GM18873 (cell line): ENCODE results near the gene TNS1.

Experiments
- ATAC-seq: cut with Tn5 transposase; IDR thresholded peaks from one replicate; pipeline ENCODE4 v1.9.1; 2021; ENCODE audit warnings: mild to moderate bottlenecking, moderate library complexity, moderate number of reproducible peaks; ENCODE audit not compliant: unreplicated experiment, low FRiP score

TNS1 gene

GRCh38 chr2:218017211-218018053 is 14.6 kb upstream of the TNS1 start:
- no peak for ATAC-seq

DNA sequence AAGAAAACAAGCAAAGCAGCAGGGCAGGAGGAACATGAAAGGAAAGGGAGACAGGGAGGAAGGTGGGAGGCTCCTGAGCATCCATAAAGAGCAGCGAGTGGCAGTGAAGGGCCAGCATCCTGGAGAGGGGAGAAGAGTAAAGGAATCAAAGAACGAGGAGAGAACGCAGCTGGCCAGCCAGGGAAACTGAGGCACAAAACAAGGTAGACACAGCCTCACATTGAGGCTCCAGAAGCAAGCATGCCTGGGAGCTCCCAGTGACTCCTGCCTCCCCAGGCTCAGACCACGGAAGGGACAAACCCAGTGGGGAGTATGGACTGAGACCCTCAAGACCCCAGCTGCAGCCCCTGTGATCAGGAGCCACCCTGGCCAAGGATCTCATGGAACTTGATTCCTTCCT is 14.0 kb upstream of the TNS1 start:
- no peak for ATAC-seq

- no peak for ATAC-seq
Measured at GRCh38 chr2:218015586-218016521, 13.1 kb upstream of the TNS1 start.

DNA sequence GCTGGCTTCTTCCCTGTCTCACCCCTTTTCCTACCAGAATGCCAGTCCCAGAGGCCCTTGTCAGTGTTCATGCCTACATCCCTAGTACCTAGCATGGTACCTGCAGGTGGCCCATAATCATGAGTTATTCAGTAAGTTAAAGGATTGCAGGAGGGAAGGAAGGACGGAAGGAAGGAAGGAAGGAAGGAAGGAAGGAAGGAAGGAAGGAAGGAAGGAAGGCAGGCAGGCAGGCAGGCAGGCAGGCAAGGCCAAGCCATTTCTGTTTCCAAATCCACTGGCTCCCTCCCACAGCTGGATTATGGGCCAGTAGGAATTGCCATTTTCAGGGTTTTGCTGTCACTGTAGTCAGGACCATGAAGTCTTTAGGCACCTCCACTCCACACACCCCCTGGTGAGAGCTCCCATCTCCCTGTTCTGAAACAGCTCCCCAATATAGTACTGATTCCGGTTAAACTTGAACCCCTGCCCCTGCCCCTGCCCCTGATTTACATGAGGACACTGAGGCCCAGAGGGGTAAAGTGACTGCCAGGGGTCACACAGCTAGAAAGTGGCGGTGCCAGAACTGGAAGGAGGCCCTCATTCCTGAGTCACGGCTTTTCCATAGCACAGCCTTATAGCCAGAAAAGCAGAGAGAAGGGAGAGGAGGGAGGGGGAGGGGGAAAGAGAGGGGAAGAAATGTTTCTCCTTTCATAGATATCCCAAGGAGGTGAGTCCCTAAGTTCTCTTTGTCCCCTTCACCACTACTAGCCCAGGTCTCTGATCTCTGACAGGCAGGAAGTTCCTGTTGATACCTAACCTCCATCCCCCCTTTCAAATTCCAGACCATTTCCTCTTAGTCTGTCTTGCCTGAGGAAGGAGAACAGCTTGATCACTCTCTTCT is 12.2 kb upstream of the TNS1 start:
- ATAC-seq: no peak

- no peak for ATAC-seq
Measured at GRCh38 chr2:218013289-218013688, 10.5 kb upstream of the TNS1 start.

DNA sequence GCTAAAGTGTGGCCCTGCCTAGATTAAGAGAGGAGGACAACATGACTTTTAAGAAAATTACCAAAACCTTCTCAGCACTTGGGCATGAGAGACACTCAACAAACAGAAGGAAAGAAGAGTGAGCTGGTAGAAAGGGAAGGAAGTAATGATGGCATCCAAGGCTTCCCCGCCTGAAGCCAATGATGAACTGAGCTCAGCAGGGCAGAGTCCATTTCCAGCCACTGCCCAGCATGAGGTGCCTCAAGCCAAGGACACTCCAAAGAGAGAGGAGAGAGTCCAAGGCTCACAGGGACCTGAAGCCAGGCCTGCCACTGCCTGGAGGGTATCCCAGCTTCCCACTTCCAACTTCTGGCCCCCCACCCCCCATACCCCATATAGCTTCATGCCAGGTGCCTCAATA is 9.5 kb upstream of the TNS1 start:
- ATAC-seq: no peak

DNA sequence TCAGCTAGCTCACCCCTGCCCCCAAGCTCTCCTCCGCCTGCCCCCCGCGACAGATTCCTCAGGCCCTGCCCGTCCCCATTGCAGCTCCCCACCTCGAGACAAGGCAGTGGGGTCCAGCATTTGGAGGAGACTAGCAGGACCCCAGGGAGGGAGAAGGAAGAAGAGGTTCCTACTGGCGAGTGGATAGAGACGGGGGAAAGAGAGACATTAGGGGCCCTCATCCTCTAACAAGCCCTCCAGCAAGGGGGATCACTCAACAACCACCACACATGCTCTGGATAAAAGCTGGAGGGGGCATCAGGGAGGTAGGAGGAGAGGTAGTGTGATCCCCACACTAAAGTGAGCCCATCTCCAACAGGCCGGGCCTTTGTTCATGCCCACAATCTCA is 8.9 kb upstream of the TNS1 start:
- ATAC-seq: no peak

DNA sequence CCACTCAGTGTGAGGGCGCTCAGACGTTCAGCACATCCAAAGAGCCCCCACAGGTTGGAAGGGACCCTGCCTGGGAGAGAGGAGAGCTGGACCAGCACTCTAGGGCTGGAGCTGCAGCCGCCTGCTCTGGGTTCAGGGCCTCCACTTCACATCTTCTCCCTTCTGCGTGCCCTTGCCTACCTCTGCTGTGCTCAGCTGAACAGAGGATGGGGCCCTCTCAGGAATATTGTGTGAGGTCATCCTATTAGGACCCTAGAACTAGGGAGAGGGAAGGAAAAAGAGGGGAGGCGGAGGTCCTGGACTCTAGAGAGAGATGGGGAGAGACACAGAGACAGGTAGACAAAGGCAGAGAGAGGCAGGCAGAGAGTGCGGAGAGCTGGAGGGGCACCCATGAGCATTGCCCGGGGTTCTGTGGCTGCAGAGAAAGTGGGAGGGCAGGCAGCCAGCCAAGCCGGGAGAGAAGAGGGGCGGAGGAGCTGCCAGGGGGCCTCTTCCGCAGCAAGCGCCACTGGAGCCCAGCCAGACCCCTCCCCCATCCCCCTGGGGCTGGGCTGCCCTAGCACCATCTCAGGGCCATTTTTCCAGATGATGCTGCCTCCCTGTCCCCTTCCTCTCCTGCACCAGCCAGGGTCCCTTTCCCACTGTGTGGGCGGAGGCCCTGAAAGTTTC is 8.3 kb upstream of the TNS1 start:
- ATAC-seq: no peak

GRCh38 chr2:218010140-218010983 is 7.6 kb upstream of the TNS1 start:
- ATAC-seq: no peak

DNA sequence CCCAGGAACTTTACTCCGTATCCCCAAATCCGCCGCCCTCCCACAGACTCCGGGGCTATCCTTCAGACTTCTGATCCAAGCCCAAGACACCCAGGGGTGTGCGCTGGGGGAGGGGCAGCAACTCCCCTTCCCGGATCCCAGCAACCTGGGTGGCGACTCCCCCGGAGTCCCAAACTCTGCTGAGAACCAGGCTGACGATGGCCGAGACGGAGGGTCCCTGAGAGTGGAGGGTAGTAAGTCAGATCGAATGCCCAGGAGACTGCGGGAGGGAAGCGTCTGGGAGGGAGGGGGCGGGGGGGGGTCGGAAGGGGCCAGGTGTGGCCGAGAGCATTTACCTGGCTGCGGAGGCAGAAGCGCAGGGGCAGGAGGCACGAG is 7.0 kb upstream of the TNS1 start:
- ATAC-seq: no peak

DNA sequence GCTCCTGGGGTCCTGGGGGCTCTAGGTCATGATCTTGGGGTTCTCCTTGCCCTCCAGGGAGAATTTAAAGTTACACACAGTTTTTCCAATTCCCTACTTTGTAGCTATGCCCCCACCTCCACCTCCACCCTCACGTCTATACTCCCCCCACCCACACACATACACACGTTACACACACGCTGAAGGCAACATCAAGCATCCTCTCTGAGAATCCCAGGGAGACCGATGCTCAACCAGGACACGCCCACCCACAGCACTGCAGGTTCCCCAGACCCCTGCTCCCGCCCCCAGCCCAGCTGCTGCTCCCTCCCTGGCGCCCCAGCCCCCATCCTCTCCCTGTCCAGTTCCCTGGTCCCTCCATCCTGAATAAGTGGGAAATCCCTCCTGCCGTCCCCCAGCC is 6.4 kb upstream of the TNS1 start:
- no peak for ATAC-seq

DNA sequence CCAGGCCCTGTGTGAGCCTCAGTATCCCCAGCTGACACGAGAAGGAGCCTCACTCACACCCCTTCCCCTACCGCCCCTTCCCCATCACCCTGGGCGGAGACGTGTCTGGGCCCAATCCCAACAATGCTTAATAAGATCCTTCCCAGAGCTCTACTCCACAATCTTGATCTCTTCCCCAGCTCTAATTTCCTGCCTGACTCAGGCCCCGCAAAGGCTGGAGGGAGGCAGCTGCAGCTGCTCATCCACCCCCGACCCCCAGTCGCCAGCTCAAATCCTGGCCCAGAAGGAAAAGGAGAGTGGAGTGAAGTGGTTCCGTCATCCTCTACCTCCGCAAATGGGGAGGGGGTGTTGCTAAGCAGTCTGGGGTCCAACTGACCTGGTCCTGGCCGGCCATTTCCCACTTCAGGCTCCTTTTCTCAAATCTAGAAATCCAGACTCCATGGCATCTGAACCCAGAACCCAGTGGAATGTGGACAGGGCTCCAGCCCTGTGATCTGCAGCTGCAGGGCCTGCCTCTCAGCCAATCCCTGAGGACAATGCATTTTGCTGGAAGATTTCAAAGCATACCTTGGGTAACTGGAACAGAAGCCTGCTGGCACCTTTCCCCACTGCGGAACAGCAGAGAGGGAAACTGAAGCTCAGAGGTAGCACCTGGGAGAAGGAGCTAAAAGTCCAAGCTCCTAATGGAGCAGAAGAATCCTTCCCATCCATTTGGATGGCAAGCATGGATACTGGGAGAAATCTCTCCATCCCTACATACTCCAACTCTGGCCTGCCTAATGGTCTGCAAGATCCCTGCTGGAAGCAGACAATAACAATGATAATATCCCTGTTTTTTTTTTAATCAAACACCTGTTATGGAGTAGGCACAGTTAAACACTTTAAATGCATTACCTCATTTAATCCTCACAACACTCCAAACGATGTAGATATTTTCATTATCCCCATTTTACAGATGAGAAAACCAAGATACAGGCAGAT is 5.6 kb upstream of the TNS1 start:
- no peak for ATAC-seq

DNA sequence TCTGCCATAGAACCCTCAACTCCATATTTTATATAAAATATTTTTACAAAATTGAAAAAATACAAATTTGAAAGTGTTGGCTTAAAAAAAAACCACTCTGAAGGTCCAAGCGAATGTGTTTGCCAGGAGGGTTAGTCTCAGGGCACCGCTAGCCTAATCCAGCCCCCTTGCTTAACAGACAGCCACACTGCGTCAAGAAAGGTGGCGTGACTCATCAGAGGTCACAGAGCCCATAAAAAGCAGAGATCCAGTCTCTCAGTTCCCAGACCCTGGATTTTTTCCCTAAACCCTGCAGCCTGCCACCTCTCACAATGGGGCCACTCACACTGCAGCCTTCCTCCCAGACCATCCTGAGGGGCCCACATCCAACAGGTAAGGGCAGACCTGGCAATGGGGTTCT is 3.9 kb upstream of the TNS1 start:
- ATAC-seq: no peak

GRCh38 chr2:218005486-218005885 is 2.7 kb upstream of the TNS1 start:
- ATAC-seq: no peak

DNA sequence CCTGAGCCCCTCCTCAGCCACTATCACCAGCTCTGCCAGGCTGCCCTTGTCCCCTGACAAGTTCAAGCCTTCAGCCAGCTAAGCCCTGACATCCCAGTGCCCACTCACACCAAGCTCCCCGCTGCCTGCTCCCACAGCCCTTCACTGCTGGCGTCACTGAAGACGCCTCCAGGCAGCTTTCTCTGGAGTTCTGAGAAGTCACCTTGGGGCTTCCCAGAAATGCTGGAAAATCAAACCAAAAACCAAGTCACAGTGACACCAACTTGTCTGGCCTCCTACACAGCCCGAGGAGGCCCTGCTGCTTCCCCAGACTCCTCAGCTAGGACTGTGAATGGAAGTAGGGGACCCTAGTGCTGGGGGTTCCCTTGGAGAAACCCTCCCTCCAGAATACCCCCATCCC is 2.2 kb upstream of the TNS1 start:
- no peak for ATAC-seq

GRCh38 chr2:218003981-218004419 is 1.2 kb upstream of the TNS1 start:
- ATAC-seq: no peak

DNA sequence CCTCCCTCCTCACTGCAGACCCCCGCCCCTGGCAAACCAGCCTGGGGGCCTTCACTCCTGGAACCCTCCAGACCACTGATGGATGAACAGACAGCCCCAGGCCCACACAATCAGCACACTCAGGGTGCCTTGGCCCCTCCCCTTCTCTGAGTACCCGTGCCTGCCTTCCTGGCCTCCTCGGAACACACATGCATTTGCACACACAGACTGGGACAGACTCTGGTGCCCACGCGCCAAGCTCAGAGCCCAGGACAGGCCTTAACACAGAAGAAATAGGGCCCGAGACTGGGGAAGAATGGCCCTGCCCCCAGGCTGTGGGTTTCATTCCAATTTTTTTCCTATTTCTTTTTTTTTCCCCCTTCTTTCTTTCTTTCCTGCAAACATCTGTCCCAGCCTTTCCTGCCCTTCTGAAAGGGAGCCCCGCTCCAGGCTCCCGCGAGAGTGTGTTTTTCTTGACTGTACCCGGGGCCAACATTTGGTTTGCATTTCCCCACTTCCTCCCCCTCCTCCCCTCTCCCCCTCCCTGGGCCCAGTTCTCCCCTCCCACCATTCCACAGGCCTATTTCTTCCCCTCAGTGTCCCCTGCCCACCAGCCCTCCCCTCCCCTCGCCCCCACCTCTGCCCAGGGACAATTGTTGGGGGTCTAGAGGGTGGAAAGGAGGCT is 618 bp upstream of the TNS1 start:
- no peak for ATAC-seq
